A673 (cell line): Measurements from ENCODE around the gene KDM4D. TPM values are rescaled to one million over a fixed set of nuclear protein-coding genes. Genes with fewer than 3 reads are reported as not detected.

Experiments
- BruUV-seq: library from RNA; stranded (reverse); fragments of 400-500 nt; replicated peaks from 2 replicates; lab custom pipeline; 2021; lab: Mats Ljungman, UMichigan
- CTCF ChIA-PET: fragments of 300-600 bp; sonication (Branson Sonifier 250); formaldehyde crosslinking; loops from one replicate; lab custom pipeline; 2022; ENCODE audit warnings: antibody characterized with exemption; lab: Charles Lee
- POLR2A ChIA-PET: fragments of 300-600 bp; sonication (Branson Sonifier 250); formaldehyde crosslinking; loops from one replicate; lab custom pipeline; 2022; ENCODE audit warnings: antibody characterized with exemption; ENCODE audit not compliant: low non-redundant PET; lab: Charles Lee
- DNase-seq: peaks from one replicate; pipeline ENCODE4 v3.0.0-alpha.2; 2015; ENCODE audit warnings: low spot score
- H3K27ac ChIP-seq: fragments of 200-600 bp; sonication (generic); 2 replicates; pipeline ENCODE4 v1.5.1; 2016; ENCODE audit warnings: mixed run types, low read depth, mild to moderate bottlenecking, mixed read lengths, antibody characterized with exemption, low read length; ENCODE audit not compliant: poor library complexity, severe bottlenecking
- H3K27me3 ChIP-seq: fragments of 200-600 bp; sonication (generic); replicated peaks from 2 replicates; pipeline ENCODE4 v1.6.1; 2017; ENCODE audit warnings: mixed run types, low read depth, mild to moderate bottlenecking, mixed read lengths, antibody characterized with exemption, low read length; ENCODE audit not compliant: insufficient read depth, poor library complexity
- H3K36me3 ChIP-seq: fragments of 200-600 bp; sonication (generic); 2 replicates; pipeline ENCODE4 v1.6.1; 2016; ENCODE audit warnings: mixed run types, mild to moderate bottlenecking, mixed read lengths, antibody characterized with exemption, low read length; ENCODE audit not compliant: insufficient read depth, poor library complexity, severe bottlenecking
- H3K4me1 ChIP-seq: fragments of 200-600 bp; sonication (generic); 2 replicates; pipeline ENCODE4 v1.6.1; 2017; ENCODE audit warnings: mixed run types, mild to moderate bottlenecking, mixed read lengths, antibody characterized with exemption, low read length; ENCODE audit not compliant: insufficient read depth, poor library complexity, severe bottlenecking
- H3K4me3 ChIP-seq: fragments of 200-600 bp; sonication (generic); 2 replicates; pipeline ENCODE4 v1.5.1; 2016; ENCODE audit warnings: low read depth, mixed run types, mild to moderate bottlenecking, mixed read lengths, low read length; ENCODE audit not compliant: poor library complexity, severe bottlenecking
- H3K9me3 ChIP-seq: fragments of 200-600 bp; sonication (generic); 2 replicates; pipeline ENCODE4 v1.6.1; 2016; ENCODE audit warnings: mixed run types, low read depth, mild to moderate bottlenecking, mixed read lengths, antibody characterized with exemption, low read length; ENCODE audit not compliant: poor library complexity, severe bottlenecking
- EZH2 ChIP-seq: fragments of 200-600 bp; sonication (generic); IDR thresholded peaks from 2 replicates; pipeline ENCODE4 v1.6.1; 2017; ENCODE audit warnings: borderline replicate concordance, low read depth, mild to moderate bottlenecking, mixed read lengths, antibody characterized with exemption, low read length; ENCODE audit not compliant: poor library complexity, severe bottlenecking
- intact Hi-C: fragments of 100-400 bp; cut with micrococcal nuclease; formaldehyde crosslinking; loops from one replicate; pipeline ENCODE4 v1.10.0; 2022; ENCODE audit not compliant: unreplicated experiment
- total RNA-seq: library from RNA; stranded (reverse); gene quantifications from 2 replicates; pipeline ENCODE4 v1.2.3, GENCODE V29; 2021
- TF ChIP-seq, protein P1 (sequence below): fragments of 300-800, 200-600 bp; sonication (generic); conservative IDR thresholded peaks from 2 replicates; pipeline ENCODE4 v1.5.1; 2017; ENCODE audit warnings: low read depth, mild to moderate bottlenecking, antibody characterized with exemption, low read length, moderate library complexity, mixed read lengths

KDM4D gene
- total RNA-seq, 1 experiment from 2014 or later = 3.0 TPM

GRCh38 chr11:94938095-94939055 lies 35.1 kb upstream of the KDM4D start:
- ChIA-PET CTCF (interaction anchor here (0.5 kb wide), 1 partner anchor 418 kb away, joined by 3 read pairs; no protein-coding TSS in a partner anchor), POLR2A (no interaction called here)
- no TSS peak for BruUV-seq
- TF ChIP-seq, protein P1, sequence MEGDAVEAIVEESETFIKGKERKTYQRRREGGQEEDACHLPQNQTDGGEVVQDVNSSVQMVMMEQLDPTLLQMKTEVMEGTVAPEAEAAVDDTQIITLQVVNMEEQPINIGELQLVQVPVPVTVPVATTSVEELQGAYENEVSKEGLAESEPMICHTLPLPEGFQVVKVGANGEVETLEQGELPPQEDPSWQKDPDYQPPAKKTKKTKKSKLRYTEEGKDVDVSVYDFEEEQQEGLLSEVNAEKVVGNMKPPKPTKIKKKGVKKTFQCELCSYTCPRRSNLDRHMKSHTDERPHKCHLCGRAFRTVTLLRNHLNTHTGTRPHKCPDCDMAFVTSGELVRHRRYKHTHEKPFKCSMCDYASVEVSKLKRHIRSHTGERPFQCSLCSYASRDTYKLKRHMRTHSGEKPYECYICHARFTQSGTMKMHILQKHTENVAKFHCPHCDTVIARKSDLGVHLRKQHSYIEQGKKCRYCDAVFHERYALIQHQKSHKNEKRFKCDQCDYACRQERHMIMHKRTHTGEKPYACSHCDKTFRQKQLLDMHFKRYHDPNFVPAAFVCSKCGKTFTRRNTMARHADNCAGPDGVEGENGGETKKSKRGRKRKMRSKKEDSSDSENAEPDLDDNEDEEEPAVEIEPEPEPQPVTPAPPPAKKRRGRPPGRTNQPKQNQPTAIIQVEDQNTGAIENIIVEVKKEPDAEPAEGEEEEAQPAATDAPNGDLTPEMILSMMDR = no peak
- no peak for TF ChIP-seq EZH2
- Histone ChIP-seq H3K9me3 (no peaks in the 10 kb centered on the region), H3K4me3 (no peak overlapping the region), H3K4me1 (peaks cover 40% of the 10 kb centered on the region), H3K27me3 (no peaks in the 10 kb centered on the region), H3K27ac (peak overlapping the region; percentile 31), H3K36me3 (no peaks in the 10 kb centered on the region)
- peak; percentile 86 for DNase-seq
- intact Hi-C loops = no loop called here

DNA sequence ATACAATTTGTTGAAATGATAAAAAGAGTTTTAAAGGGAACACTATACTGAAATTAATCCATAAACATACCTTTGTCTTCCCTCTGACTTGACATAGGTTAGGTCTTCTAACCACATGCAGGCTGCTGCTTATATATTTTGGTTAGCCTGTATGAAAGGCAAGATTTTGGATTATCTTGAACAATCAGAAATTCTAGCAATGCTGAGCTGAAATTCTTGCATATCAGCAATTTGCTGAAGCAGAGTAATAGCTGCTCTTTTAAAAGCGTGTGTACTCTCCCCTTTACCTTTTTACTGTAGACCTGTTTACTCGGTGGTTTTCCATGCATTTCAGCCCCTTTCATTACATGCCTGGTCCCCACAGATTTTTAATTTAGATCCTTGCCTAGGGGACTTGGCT lies 34.2 kb upstream of the KDM4D start:
- no peak for TF ChIP-seq EZH2
- TF ChIP-seq, protein P1 = no peak
- ChIA-PET POLR2A (no interaction called here), CTCF (no interaction called here)
- H3K4me1 ChIP-seq = peaks cover 30% of the 10 kb centered on the region
- no peaks in the 10 kb centered on the region for H3K27me3 ChIP-seq
- no peak for DNase-seq
- H3K9me3 ChIP-seq = no peaks in the 10 kb centered on the region
- no peak overlapping the region for H3K27ac ChIP-seq
- no peaks in the 10 kb centered on the region for H3K36me3 ChIP-seq
- H3K4me3 ChIP-seq = no peak overlapping the region
- intact Hi-C loops = no loop called here
- no TSS peak for BruUV-seq

DNA sequence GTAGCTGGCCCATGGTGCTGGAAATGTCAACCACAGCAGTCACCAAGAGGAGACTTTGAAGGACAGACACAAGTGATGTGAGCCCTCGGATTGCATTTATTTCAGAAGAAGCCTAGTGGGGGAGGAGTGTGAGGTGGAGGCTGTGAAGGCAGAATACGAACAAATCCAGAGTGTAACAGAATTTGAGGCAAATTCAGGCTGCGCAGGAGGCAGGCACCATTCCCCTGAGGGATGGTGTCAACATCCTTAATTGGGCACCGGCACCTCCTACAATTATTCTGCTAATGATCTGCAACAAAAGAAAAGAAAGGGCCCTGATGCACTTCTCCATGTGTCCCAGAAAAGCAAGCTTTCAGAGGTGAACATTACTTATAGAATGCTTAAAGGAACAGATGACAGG lies 32.4 kb upstream of the KDM4D start:
- no peak overlapping the region for H3K27ac ChIP-seq
- H3K4me3 ChIP-seq = no peak overlapping the region
- ChIA-PET POLR2A (no interaction called here), CTCF (interaction anchor here (0.7 kb wide), 1 partner anchor 19 kb away, joined by 5 read pairs; no protein-coding TSS in a partner anchor)
- intact Hi-C loops = no loop called here
- peak; percentile 41 for DNase-seq
- no peaks in the 10 kb centered on the region for H3K27me3 ChIP-seq
- no peaks in the 10 kb centered on the region for H3K9me3 ChIP-seq
- H3K36me3 ChIP-seq = no peaks in the 10 kb centered on the region
- peaks cover 14% of the 10 kb centered on the region for H3K4me1 ChIP-seq
- no TSS peak for BruUV-seq
- TF ChIP-seq, protein P1 = no peak
- TF ChIP-seq EZH2 = no peak
